Endodermal cell (in vitro differentiated cells): ENCODE measurements around the gene LYRM2. TPM values are rescaled to one million over a fixed set of nuclear protein-coding genes. Genes with fewer than 3 reads are reported as not detected.

Source experiments
- DNase-seq: peaks from one replicate; pipeline ENCODE4 v3.0.0-alpha.2; 2017
- H3K27ac ChIP-seq: 2 replicates; pipeline ENCODE4 v1.5.1; 2013; ENCODE audit warnings: mild to moderate bottlenecking, low read depth, low read length, moderate library complexity
- H3K27me3 ChIP-seq: 2 replicates; pipeline ENCODE4 v1.6.1; 2013; ENCODE audit warnings: mild to moderate bottlenecking, low read length, moderate library complexity; ENCODE audit not compliant: insufficient read depth, control insufficient read depth, poor library complexity, severe bottlenecking
- H3K36me3 ChIP-seq: 2 replicates; pipeline ENCODE4 v1.7.0; 2013; ENCODE audit warnings: mild to moderate bottlenecking, low read length, moderate library complexity; ENCODE audit not compliant: control insufficient read depth, insufficient read depth
- H3K4me1 ChIP-seq: one replicate; pipeline ENCODE4 v1.7.0; 2013; ENCODE audit warnings: low read length; ENCODE audit not compliant: control insufficient read depth, insufficient read depth
- H3K4me3 ChIP-seq: 2 replicates; pipeline ENCODE4 v1.5.1; 2013; ENCODE audit warnings: mild to moderate bottlenecking, low read length, moderate library complexity
- H3K9ac ChIP-seq: 2 replicates; pipeline ENCODE4 v1.6.1; 2013; ENCODE audit warnings: mild to moderate bottlenecking, low read length, moderate library complexity; ENCODE audit not compliant: poor library complexity, severe bottlenecking; ENCODE audit errors: extremely low read depth
- H3K9me3 ChIP-seq: 2 replicates; pipeline ENCODE4 v1.6.1; 2013; ENCODE audit warnings: mild to moderate bottlenecking, low read length, moderate library complexity; ENCODE audit not compliant: control insufficient read depth
- H3K27ac Mint-ChIP-seq: 2 replicates; pipeline ENCODE4 v1.8.0; 2020; ENCODE audit warnings: mixed read lengths
- H3K27me3 Mint-ChIP-seq: 2 replicates; pipeline ENCODE4 v1.8.0; 2021; ENCODE audit warnings: mild to moderate bottlenecking, mixed read lengths; ENCODE audit not compliant: insufficient read depth
- H3K36me3 Mint-ChIP-seq: 2 replicates; pipeline ENCODE4 v1.8.0; 2020; ENCODE audit warnings: low read depth, mixed read lengths
- H3K4me1 Mint-ChIP-seq: 2 replicates; pipeline ENCODE4 v1.8.0; 2020; ENCODE audit warnings: mixed read lengths
- H3K4me3 Mint-ChIP-seq: 2 replicates; pipeline ENCODE4 v1.8.0; 2020; ENCODE audit warnings: mild to moderate bottlenecking, moderate library complexity, mixed read lengths
- H3K9me3 Mint-ChIP-seq: 2 replicates; pipeline ENCODE4 v1.8.0; 2020; ENCODE audit warnings: mild to moderate bottlenecking, mixed read lengths
- WGBS, 2 experiments: methylation state at CpG; one replicate each; pipeline versions ENCODE4 v1.1.5 to v1.1.7; 2013; ENCODE audit warnings: missing lambda C conversion rate in 2 of 2, mixed read lengths in 1 of 2; ENCODE audit not compliant: insufficient coverage in 1 of 2, insufficient read length in 1 of 2; 5-methylcytosine and 5-hydroxymethylcytosine counted together
- total RNA-seq, 2 donors: library from RNA; stranded (reverse); fragmentation: NEBNext Ultra II Directional in 1 of 2; extraction: Animal tissue kit (Norgen Biotek cat#: 25700) in 1 of 2; gene quantifications; 2 replicates in 1 of 2; 3 replicates in 1 of 2; pipeline ENCODE4 v1.2.1, GENCODE V29; 2021
- TF ChIP-seq, protein P1 (sequence below): fragments of 200-600 bp; sonication (generic); conservative IDR thresholded peaks from 2 replicates; pipeline ENCODE4 v1.5.0; 2021; ENCODE audit warnings: antibody characterized with exemption, mild to moderate bottlenecking

LYRM2 gene
- total RNA-seq, 2 donors from 2014 or later = 20.4 to 21.9 TPM

DNA sequence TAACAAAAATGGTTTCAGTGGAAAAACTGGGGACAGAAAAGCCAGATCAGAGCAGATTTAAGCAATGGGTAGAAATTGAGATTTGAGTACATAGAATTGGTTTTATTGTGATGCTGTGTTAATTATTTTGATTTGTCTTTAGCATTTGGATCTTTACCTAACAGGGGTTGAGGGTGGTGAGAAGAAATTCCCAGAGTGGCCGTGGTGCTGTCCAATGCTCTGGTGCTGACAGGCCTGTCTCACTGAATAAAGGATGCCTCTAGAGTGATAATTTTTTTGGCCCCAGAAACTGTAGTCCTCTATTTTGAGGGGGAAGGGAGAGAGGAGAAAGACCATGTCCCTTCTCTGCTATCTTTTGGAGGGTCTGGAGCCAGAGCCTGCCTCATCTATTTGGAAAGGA lies 79.1 kb downstream of the LYRM2 start:
- H3K27me3 ChIP-seq = no peaks in the 10 kb centered on the region
- Mint-ChIP-seq H3K4me3 (no peak overlapping the region), H3K27me3 (no peaks in the 10 kb centered on the region), H3K9me3 (peaks cover 26% of the 10 kb centered on the region), H3K4me1 (peaks cover 24% of the 10 kb centered on the region), H3K27ac (no peak overlapping the region), H3K36me3 (peaks cover 35% of the 10 kb centered on the region)
- WGBS, 2 experiments = 83% methylated on average over 1 of the region's 1 CpG
- peaks cover 36% of the 10 kb centered on the region for H3K9me3 ChIP-seq
- H3K9ac ChIP-seq = no peak overlapping the region
- H3K36me3 ChIP-seq = peaks cover 31% of the 10 kb centered on the region
- H3K4me1 ChIP-seq = no peaks in the 10 kb centered on the region
- TF ChIP-seq, protein P1, sequence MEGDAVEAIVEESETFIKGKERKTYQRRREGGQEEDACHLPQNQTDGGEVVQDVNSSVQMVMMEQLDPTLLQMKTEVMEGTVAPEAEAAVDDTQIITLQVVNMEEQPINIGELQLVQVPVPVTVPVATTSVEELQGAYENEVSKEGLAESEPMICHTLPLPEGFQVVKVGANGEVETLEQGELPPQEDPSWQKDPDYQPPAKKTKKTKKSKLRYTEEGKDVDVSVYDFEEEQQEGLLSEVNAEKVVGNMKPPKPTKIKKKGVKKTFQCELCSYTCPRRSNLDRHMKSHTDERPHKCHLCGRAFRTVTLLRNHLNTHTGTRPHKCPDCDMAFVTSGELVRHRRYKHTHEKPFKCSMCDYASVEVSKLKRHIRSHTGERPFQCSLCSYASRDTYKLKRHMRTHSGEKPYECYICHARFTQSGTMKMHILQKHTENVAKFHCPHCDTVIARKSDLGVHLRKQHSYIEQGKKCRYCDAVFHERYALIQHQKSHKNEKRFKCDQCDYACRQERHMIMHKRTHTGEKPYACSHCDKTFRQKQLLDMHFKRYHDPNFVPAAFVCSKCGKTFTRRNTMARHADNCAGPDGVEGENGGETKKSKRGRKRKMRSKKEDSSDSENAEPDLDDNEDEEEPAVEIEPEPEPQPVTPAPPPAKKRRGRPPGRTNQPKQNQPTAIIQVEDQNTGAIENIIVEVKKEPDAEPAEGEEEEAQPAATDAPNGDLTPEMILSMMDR = no peak
- DNase-seq = peak; percentile 78
- no peak overlapping the region for H3K27ac ChIP-seq
- no peak overlapping the region for H3K4me3 ChIP-seq

DNA sequence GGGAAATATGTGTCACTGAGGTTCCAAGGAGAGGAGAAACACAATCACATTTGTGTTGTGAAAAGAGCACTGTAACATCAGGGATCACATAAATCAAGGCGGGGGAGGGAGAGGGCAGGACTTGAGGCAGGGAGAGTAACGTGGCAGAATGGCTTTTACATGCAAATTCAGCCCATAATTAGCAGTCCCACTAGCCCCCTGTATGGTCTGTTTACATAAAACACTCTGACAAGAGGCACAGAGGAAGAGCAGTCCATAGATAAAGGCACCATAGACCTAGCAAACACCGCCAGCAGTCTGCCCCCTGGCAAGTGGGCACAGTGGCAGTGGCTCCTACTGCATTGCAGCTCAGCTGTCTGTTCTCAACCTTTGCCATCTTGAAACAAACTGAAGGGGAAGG lies 82.7 kb downstream of the LYRM2 start:
- peaks cover 44% of the 10 kb centered on the region for H3K9me3 ChIP-seq
- H3K4me1 ChIP-seq = peaks cover 4% of the 10 kb centered on the region
- 43 to 48% methylated on average over 1 to 3 of the region's 3 CpGs for WGBS, 2 experiments
- peaks cover 26% of the 10 kb centered on the region for H3K9me3 Mint-ChIP-seq
- H3K4me1 Mint-ChIP-seq = peaks cover 30% of the 10 kb centered on the region
- H3K27ac Mint-ChIP-seq = no peak overlapping the region
- H3K9ac ChIP-seq = no peak overlapping the region
- peaks cover 32% of the 10 kb centered on the region for H3K36me3 ChIP-seq
- H3K27me3 Mint-ChIP-seq = peaks cover 2% of the 10 kb centered on the region
- H3K4me3 ChIP-seq = no peak overlapping the region
- H3K27ac ChIP-seq = no peak overlapping the region
- peak; percentile 58 for DNase-seq
- peaks cover 48% of the 10 kb centered on the region for H3K36me3 Mint-ChIP-seq
- TF ChIP-seq, protein P1 = no peak
- no peaks in the 10 kb centered on the region for H3K27me3 ChIP-seq
- H3K4me3 Mint-ChIP-seq = no peak overlapping the region

DNA sequence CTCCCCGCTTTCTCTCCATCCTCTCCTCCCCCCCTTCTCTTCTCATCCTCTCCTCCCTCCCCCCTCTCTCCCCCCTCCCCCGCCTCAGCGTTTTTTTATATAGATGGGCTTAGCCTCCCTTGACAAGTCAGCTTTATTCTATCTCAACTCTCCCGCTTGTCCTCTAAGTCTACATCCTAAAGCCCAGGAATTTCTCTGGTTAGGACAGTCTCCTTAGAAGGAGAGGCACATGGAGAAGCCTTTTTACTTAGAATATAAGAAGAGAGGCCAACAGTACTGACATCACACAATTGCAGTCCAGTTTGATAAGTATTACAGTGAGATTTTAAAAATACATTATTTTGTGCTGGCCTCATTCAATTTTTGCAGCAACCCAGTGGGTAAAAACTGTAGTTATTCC lies 83.5 kb downstream of the LYRM2 start:
- H3K9me3 Mint-ChIP-seq = peaks cover 26% of the 10 kb centered on the region
- H3K4me3 Mint-ChIP-seq = no peak overlapping the region
- Histone ChIP-seq H3K9ac (no peak overlapping the region), H3K4me3 (no peak overlapping the region), H3K27ac (no peak overlapping the region), H3K27me3 (no peaks in the 10 kb centered on the region), H3K36me3 (peaks cover 32% of the 10 kb centered on the region), H3K4me1 (peaks cover 4% of the 10 kb centered on the region), H3K9me3 (peaks cover 44% of the 10 kb centered on the region)
- DNase-seq = no peak
- WGBS, 2 experiments = 53% methylated on average over 3 of the region's 4 CpGs; no CpG with 5 or more reads in 1 of the 2 experiments
- TF ChIP-seq, protein P1 = no peak
- no peak overlapping the region for H3K27ac Mint-ChIP-seq
- peaks cover 29% of the 10 kb centered on the region for H3K4me1 Mint-ChIP-seq
- peaks cover 2% of the 10 kb centered on the region for H3K27me3 Mint-ChIP-seq
- H3K36me3 Mint-ChIP-seq = peaks cover 46% of the 10 kb centered on the region
